HCT116 (cell line): ENCODE data around the gene NABP2. TPM values are rescaled to one million over a fixed set of nuclear protein-coding genes. Genes with fewer than 3 reads are reported as not detected.
"Not testable (repeated sequence)": the region's sequence is repeated elsewhere in the genome, so short reads cannot be mapped to it uniquely, and the experiment has no call there.

ENCODE experiments used
- ATAC-seq: fragments of 200-7000 bp; cut with Tn5 transposase; 2 replicates; pipeline ENCODE4 v1.9.1; 2020; ENCODE audit warnings: mild to moderate bottlenecking, moderate library complexity
- BruUV-seq: library from RNA; stranded (reverse); fragments of 400-500 nt; replicated peaks from 2 replicates; lab custom pipeline; 2021; lab: Mats Ljungman, UMichigan
- CTCF ChIA-PET: fragments of 300-600 bp; sonication (Branson Sonifier 250); formaldehyde crosslinking; loops from one replicate; lab custom pipeline; 2021; ENCODE audit warnings: antibody characterized with exemption; lab: Charles Lee
- POLR2A ChIA-PET: fragments of 300-600, 350-600 bp; sonication (Branson Sonifier 250); formaldehyde crosslinking; loops from one replicate; lab custom pipeline; 2021; ENCODE audit warnings: antibody characterized with exemption; lab: Charles Lee
- RAD21 ChIA-PET, 2 experiments: fragments of 300-600 bp; sonication (Branson Sonifier 250); formaldehyde crosslinking; loops; one replicate each; lab custom pipeline; 2023; ENCODE audit warnings: low total read pairs in 2 of 2; ENCODE audit not compliant: uncharacterized antibody in 2 of 2, unreplicated experiment in 2 of 2, low non-redundant PET in 1 of 2; lab: Charles Lee
- DNase-seq: peaks from one replicate; pipeline ENCODE4 v3.0.0-alpha.2; 2010; ENCODE audit warnings: low read depth, low spot score
- H2AFZ ChIP-seq: fragments of 200-600 bp; shearing (Covaris generic), sonication (generic); 2 replicates; pipeline ENCODE4 v1.6.1; 2017; ENCODE audit warnings: low read depth, mixed run types, mixed read lengths, antibody characterized with exemption, low read length; ENCODE audit not compliant: poor library complexity, severe bottlenecking
- H3K27ac ChIP-seq: 2 replicates; pipeline ENCODE4 v1.5.1; 2012; ENCODE audit warnings: low read depth, low read length
- H3K27me3 ChIP-seq: fragments of 200-600 bp; sonication (generic); 2 replicates; pipeline ENCODE4 v1.6.1; 2016; ENCODE audit warnings: mixed run types, low read length, mixed read lengths; ENCODE audit not compliant: insufficient read depth
- H3K36me3 ChIP-seq, 2 experiments: fragments of 200-500 bp in 1 of 2; fragments of 200-600 bp in 1 of 2; sonication (Bioruptor generic) in 1 of 2; sonication (generic) in 1 of 2; 2 replicates each; pipeline versions ENCODE4 v1.5.1 to v1.6.1; 2014 to 2016; ENCODE audit warnings: low read length in 2 of 2, inconsistent platforms in 1 of 2, mixed read lengths in 1 of 2, mixed run types in 1 of 2; ENCODE audit not compliant: insufficient read depth in 2 of 2, control insufficient read depth in 1 of 2
- H3K4me1 ChIP-seq, 2 experiments: fragments of 200-600 bp in 1 of 2; sonication (generic) in 1 of 2; 2 replicates each; pipeline versions ENCODE4 v1.5.1 to v1.6.1; 2012 to 2017; ENCODE audit warnings: low read length in 2 of 2, inconsistent platforms in 1 of 2, mild to moderate bottlenecking in 1 of 2, mixed read lengths in 1 of 2, mixed run types in 1 of 2, moderate library complexity in 1 of 2; ENCODE audit not compliant: insufficient read depth in 2 of 2, control insufficient read depth in 1 of 2
- H3K4me2 ChIP-seq: fragments of 200-600 bp; sonication (generic); 2 replicates; pipeline ENCODE4 v1.6.1; 2017; ENCODE audit warnings: mixed run types, low read length, mixed read lengths
- H3K4me3 ChIP-seq, 2 experiments: fragments of 200-600 bp in 1 of 2; sonication (generic) in 1 of 2; replicated peaks in 1 of 2; 2 replicates each; pipeline ENCODE4 v1.5.1; 2011 to 2016; ENCODE audit warnings: low read length in 2 of 2, control low read depth in 1 of 2, low read depth in 1 of 2, mild to moderate bottlenecking in 1 of 2, mixed read lengths in 1 of 2, mixed run types in 1 of 2
- H3K79me2 ChIP-seq: fragments of 200-600 bp; sonication (generic); 2 replicates; pipeline ENCODE4 v1.6.1; 2017; ENCODE audit warnings: mild to moderate bottlenecking, mixed run types, low read length, moderate library complexity, mixed read lengths; ENCODE audit not compliant: insufficient read depth
- H3K9ac ChIP-seq: fragments of 200-600 bp; sonication (generic); 2 replicates; pipeline ENCODE4 v1.6.1; 2016; ENCODE audit warnings: low read length, mixed read lengths
- H3K9me2 ChIP-seq: fragments of 200-600 bp; sonication (generic), shearing (Covaris generic); 2 replicates; pipeline ENCODE4 v1.6.1; 2017; ENCODE audit warnings: mixed run types, mild to moderate bottlenecking, moderate library complexity; ENCODE audit not compliant: insufficient read depth
- H3K9me3 ChIP-seq, 2 experiments: fragments of 200-500 bp in 1 of 2; fragments of 200-600 bp in 1 of 2; sonication (Bioruptor generic) in 1 of 2; sonication (generic) in 1 of 2; 2 replicates each; pipeline ENCODE4 v1.6.1; 2014 to 2017; ENCODE audit warnings: low read length in 2 of 2, mixed read lengths in 2 of 2, inconsistent platforms in 1 of 2, low read depth in 1 of 2, mild to moderate bottlenecking in 1 of 2, mixed run types in 1 of 2, moderate library complexity in 1 of 2; ENCODE audit not compliant: control insufficient read depth in 1 of 2, insufficient read depth in 1 of 2
- H4K20me1 ChIP-seq: fragments of 200-600 bp; sonication (generic), shearing (Covaris generic); 2 replicates; pipeline ENCODE4 v1.6.1; 2017; ENCODE audit warnings: mixed run types, mild to moderate bottlenecking, moderate library complexity; ENCODE audit not compliant: insufficient read depth
- CBX3 ChIP-seq: IDR thresholded peaks from 2 replicates; pipeline ENCODE4 v1.6.1; 2012; ENCODE audit warnings: low read depth
- EZH2 ChIP-seq: fragments of 200-600 bp; sonication (generic); IDR thresholded peaks from 2 replicates; pipeline ENCODE4 v1.6.1; 2017; ENCODE audit warnings: antibody characterized with exemption, mixed run types
- FOSL1 ChIP-seq: IDR thresholded peaks from 2 replicates; pipeline ENCODE4 v1.6.1; 2012; ENCODE audit warnings: low read depth
- RAD21 ChIP-seq: IDR thresholded peaks from 2 replicates; pipeline ENCODE4 v1.6.1; 2012; ENCODE audit warnings: low read depth, mild to moderate bottlenecking
- intact Hi-C: fragments of 100-400 bp; cut with micrococcal nuclease; formaldehyde crosslinking; loops from 2 replicates; pipeline ENCODE4 v1.10.0; 2022
- total RNA-seq: library from RNA; stranded (reverse); gene quantifications from one replicate; pipeline ENCODE4 v1.2.1, GENCODE V29; 2021; ENCODE audit not compliant: unreplicated experiment
- TF ChIP-seq, protein P1 (sequence below): IDR thresholded peaks from 2 replicates; pipeline ENCODE4 v1.6.1; 2012
- TF ChIP-seq, protein P2 (sequence below), 3 experiments: fragments of 200-600 bp in 1 of 3; sonication (generic) in 1 of 3; IDR thresholded peaks in 2 of 3; conservative IDR thresholded peaks in 1 of 3; 2 replicates each; pipeline ENCODE4 v1.5.1; 2012 to 2017; ENCODE audit warnings: low read depth in 2 of 3, low read length in 2 of 3, antibody characterized with exemption in 1 of 3, borderline replicate concordance in 1 of 3, control low read depth in 1 of 3, mild to moderate bottlenecking in 1 of 3, mixed read lengths in 1 of 3, mixed run types in 1 of 3, moderate library complexity in 1 of 3; ENCODE audit not compliant: insufficient read depth in 1 of 3

NABP2 gene
- total RNA-seq, 1 experiment from 2014 or later = 52.9 TPM

DNA sequence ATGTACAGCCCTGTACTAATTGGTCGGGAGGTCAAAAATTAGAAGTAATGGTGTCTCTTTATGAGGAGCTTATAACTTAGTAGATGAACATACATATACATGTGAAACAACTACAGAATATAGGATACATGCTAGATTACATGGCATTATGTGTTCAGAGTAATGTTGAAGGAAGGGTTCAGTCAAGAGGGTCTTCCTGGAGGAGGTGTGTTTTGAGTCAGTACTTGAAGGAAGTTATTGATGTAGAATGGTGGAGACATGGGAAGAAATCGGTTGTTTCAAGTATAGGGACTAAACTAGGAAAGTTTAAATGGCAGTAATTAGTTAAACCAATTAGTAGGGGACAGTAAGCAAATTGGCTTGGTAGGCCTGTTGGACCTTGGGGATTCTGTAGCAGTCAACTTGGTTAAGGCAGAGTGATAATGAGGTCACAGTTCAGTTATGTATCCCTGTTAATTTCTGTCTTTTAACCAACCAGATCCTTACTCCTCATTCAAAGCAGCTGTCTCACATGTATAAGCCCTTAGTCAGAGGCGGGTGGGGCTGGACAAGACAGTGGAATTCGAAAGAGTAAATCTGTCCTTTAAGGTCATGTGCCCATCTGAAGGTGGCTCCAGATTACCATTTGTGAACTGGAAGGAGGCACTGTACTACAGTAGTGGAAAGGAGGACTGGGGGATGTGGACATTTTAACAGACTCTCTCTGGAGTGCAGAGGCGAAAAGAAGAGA, 37.5 kb downstream of the NABP2 start:
- BruUV-seq = no TSS peak
- Histone ChIP-seq H3K4me2 (peak overlapping the region; percentile 80), H3K4me1 (peaks cover 24 to 57% of the 10 kb centered on the region in 2 experiments), H3K9ac (peak overlapping the region; percentile 10; the same call in 1 of the 2 replicates), H3K27me3 (no peaks in the 10 kb centered on the region), H2AFZ (peak overlapping the region; percentile 5), H3K27ac (peak overlapping the region; percentile 25; the same call in 1 of the 2 replicates), H3K79me2 (peaks cover 13% of the 10 kb centered on the region), H3K9me2 (no peaks in the 10 kb centered on the region), H3K36me3 (peaks cover 0 to 2% of the 10 kb centered on the region in 2 experiments; a peak in 1 of 4 replicates), H4K20me1 (no peaks in the 10 kb centered on the region), H3K9me3 (no peaks in the 10 kb centered on the region), H3K4me3 (peak overlapping the region in 1 of 2 experiments; percentile 41; a peak in 2 of 4 replicates)
- peak; percentile 48 for DNase-seq
- POLR2A ChIA-PET = no interaction called here
- CTCF ChIA-PET = no interaction called here
- intact Hi-C loops = no loop called here
- ATAC-seq = peak; percentile 31
- RAD21 ChIA-PET = no interaction called here
- TF ChIP-seq EZH2 (no peak), FOSL1 (peak; percentile 59; the same call in 1 of the 2 replicates), CBX3 (0 out of 2 replicates have a peak, but pooled peaks have one; percentile 13), RAD21 (peak; percentile 17; the same call in 1 of the 2 replicates)
- TF ChIP-seq, protein P1, sequence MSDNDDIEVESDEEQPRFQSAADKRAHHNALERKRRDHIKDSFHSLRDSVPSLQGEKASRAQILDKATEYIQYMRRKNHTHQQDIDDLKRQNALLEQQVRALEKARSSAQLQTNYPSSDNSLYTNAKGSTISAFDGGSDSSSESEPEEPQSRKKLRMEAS = peak; percentile 59; the same call in 1 of the 2 replicates

DNA sequence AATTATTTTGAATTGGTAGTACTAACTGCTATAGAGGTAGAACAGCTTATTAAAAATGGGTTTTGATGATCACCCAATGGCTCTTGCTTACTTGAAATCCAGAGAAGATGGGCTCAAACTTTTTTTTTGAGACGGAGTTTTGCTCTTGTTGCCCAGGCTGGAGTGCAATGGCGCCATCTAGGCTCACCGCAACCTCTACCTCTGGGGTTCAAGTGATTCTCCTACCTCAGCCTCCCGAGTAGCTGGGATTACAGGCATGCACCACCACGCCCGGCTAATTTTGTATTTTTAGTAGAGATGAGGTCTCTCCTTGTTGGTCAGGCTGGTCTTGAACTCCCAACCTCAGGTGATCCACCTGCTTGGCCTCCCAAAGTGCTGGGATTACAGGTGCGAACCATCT, 38.8 kb downstream of the NABP2 start:
- H3K36me3 ChIP-seq, H3K9ac ChIP-seq, H2AFZ ChIP-seq, intact Hi-C loops: not testable (repeated sequence)
- TF ChIP-seq, protein P2, sequence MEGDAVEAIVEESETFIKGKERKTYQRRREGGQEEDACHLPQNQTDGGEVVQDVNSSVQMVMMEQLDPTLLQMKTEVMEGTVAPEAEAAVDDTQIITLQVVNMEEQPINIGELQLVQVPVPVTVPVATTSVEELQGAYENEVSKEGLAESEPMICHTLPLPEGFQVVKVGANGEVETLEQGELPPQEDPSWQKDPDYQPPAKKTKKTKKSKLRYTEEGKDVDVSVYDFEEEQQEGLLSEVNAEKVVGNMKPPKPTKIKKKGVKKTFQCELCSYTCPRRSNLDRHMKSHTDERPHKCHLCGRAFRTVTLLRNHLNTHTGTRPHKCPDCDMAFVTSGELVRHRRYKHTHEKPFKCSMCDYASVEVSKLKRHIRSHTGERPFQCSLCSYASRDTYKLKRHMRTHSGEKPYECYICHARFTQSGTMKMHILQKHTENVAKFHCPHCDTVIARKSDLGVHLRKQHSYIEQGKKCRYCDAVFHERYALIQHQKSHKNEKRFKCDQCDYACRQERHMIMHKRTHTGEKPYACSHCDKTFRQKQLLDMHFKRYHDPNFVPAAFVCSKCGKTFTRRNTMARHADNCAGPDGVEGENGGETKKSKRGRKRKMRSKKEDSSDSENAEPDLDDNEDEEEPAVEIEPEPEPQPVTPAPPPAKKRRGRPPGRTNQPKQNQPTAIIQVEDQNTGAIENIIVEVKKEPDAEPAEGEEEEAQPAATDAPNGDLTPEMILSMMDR (IDR thresholded peaks at IDR 0.05 in 2 of 3, conservative IDR thresholded peaks at IDR 0.05 in 1 of 3; ENCODE audit: borderline replicate concordance in 1 of 3, insufficient read depth in 1 of 3, low read depth in 2 of 3, low read length in 2 of 3) = peak; percentile 1 to 29 (median 27); a peak in 3 of 6 replicates
- 0 out of 2 replicates have a peak, but pooled peaks have one; percentile 10 for TF ChIP-seq RAD21
- TF ChIP-seq, all 23 proteins: peak for 2; not testable (repeated sequence) for 21
- ATAC-seq, H3K9me3 ChIP-seq, H3K4me2 ChIP-seq, H3K27ac ChIP-seq, H3K9me2 ChIP-seq, H4K20me1 ChIP-seq, H3K27me3 ChIP-seq, DNase-seq, H3K79me2 ChIP-seq, BruUV-seq, H3K4me3 ChIP-seq, RAD21 ChIA-PET, POLR2A ChIA-PET: not testable (repeated sequence)
- peaks cover 18 to 58% of the 10 kb centered on the region in 2 experiments for H3K4me1 ChIP-seq
- CTCF ChIA-PET = interaction anchor here (1.3 to 1.6 kb wide), 2 partner anchors 13 to 201 kb away, joined by 3 read pairs; no protein-coding TSS in a partner anchor

DNA sequence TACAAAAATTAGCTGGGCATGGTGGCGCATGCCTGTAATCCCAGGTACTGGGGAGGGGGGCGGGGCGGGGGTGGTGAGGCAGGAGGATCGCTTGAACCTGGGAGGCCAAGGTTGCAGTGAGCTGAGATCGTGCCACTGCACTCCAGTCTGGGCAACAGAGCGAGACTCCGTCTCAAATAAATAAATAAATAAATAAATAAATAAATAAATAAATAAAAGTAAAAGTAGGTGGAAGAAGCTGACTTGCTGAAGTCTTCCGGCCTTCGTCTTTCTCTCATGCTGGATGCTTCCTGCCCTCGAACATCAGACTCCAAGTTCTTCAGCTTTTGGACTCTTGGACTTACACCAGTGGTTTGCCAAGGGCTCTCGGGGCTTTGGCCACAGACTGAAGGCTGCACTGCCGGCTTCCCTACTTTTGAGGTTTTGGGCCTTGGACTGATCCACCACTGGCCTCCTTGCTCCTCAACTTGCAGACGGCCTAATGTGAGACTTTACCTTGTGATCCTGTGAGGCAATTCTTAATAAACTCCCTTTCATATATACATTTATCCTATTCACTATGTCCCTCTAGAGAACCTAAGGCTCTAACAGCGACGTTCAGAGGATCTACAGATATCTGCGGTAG, 42.0 kb downstream of the NABP2 start:
- peak overlapping the region; percentile 71 for H3K27ac ChIP-seq
- ChIA-PET CTCF (interaction anchor here (0.6 to 1.9 kb wide), 5 partner anchors 8 to 76 kb away, joined by 3 to 11 read pairs (median 4); partner anchors contain the start of genes ANKRD52 and CNPY2), POLR2A (interaction anchor here (0.9 to 2.1 kb wide), 5 partner anchors 8 to 370 kb away, joined by 3 to 7 read pairs (median 4); partner anchors contain the start of genes ANKRD52 and RNF41)
- H4K20me1 ChIP-seq, ATAC-seq, DNase-seq, H3K79me2 ChIP-seq, RAD21 ChIA-PET, H3K9me2 ChIP-seq, H3K27me3 ChIP-seq, H3K9me3 ChIP-seq, BruUV-seq: not testable (repeated sequence)
- peak overlapping the region; percentile 78 for H3K9ac ChIP-seq
- intact Hi-C loops = loop anchor here (2.0 kb wide), 1 partner anchor 147 kb away; the partner anchor contains the start of gene ZC3H10
- H3K4me3 ChIP-seq = peak overlapping the region; percentile 65 to 75
- peak overlapping the region; percentile 95 for H3K4me2 ChIP-seq
- peaks cover 0 to 15% of the 10 kb centered on the region in 2 experiments; a peak in 2 of 4 replicates for H3K36me3 ChIP-seq
- H2AFZ ChIP-seq = peak overlapping the region; percentile 81
- H3K4me1 ChIP-seq = peaks cover 11 to 38% of the 10 kb centered on the region in 2 experiments
